ENCODE measurements around the gene TOX2.

TOX2 gene

DNA sequence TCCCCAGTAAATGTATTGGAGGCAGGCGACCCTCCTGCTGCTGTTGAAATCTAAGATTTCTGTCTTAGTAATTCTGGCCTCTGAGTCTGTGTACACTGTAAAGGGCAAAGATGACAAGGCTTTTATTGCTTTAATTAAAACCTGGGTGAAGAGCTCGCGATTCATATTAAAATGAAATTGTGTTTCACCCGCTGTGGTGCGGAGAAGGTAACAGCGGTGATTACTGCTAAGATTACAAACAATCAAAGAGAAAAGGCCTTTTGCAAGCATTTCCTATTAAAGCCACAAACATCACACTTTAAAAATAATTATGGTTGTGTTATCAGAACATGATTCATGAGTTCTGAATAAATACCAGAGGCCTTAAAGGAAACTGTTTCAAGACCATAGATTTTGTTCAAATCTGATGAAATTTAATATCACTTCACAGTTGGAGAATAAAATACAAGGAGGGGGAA, 69.3 kb downstream of the TOX2 start:
- no peaks in the 10 kb centered on the region for H3K4me1 ChIP-seq
- no peaks in the 10 kb centered on the region; the same call in 1 of the 2 replicates for H3K9me3 ChIP-seq
- TF ChIP-seq, protein P1, sequence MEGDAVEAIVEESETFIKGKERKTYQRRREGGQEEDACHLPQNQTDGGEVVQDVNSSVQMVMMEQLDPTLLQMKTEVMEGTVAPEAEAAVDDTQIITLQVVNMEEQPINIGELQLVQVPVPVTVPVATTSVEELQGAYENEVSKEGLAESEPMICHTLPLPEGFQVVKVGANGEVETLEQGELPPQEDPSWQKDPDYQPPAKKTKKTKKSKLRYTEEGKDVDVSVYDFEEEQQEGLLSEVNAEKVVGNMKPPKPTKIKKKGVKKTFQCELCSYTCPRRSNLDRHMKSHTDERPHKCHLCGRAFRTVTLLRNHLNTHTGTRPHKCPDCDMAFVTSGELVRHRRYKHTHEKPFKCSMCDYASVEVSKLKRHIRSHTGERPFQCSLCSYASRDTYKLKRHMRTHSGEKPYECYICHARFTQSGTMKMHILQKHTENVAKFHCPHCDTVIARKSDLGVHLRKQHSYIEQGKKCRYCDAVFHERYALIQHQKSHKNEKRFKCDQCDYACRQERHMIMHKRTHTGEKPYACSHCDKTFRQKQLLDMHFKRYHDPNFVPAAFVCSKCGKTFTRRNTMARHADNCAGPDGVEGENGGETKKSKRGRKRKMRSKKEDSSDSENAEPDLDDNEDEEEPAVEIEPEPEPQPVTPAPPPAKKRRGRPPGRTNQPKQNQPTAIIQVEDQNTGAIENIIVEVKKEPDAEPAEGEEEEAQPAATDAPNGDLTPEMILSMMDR (IDR thresholded peaks at IDR 0.05; ENCODE audit: low read depth, low read length), result no peak
- H3K27me3 ChIP-seq, result no peaks in the 10 kb centered on the region
- DNase-seq, result no peak
- no peak overlapping the region for H3K4me3 ChIP-seq (ENCODE audit: low read depth, low read length)
- no peaks in the 10 kb centered on the region for H3K36me3 ChIP-seq

DNA sequence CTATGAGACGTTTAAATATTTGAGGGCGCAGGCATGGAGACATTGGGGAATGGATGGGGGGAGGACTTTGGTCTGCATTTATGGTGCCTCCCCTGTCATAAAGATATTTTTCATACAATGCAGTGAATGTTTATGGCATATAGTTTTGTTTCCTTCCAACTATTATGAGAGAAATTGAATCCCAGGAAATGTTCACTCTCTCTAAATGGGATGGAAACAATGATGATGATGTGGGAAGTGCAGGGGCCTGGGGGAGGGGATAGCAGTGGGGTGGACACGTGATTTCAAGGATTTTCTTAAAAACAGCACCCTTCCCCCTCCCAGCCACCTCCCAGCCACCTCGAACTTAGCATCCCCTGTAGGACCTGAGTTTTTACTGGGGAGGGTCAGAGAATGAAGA, 69.9 kb downstream of the TOX2 start:
- no peak for DNase-seq
- no peaks in the 10 kb centered on the region; the same call in 1 of the 2 replicates for H3K9me3 ChIP-seq
- no peaks in the 10 kb centered on the region for H3K4me1 ChIP-seq
- no peaks in the 10 kb centered on the region for H3K36me3 ChIP-seq
- no peaks in the 10 kb centered on the region for H3K27me3 ChIP-seq
- TF ChIP-seq, protein P1 (IDR thresholded peaks at IDR 0.05; ENCODE audit: low read depth, low read length), result no peak
- H3K4me3 ChIP-seq (ENCODE audit: low read depth, low read length), result no peak overlapping the region

DNA sequence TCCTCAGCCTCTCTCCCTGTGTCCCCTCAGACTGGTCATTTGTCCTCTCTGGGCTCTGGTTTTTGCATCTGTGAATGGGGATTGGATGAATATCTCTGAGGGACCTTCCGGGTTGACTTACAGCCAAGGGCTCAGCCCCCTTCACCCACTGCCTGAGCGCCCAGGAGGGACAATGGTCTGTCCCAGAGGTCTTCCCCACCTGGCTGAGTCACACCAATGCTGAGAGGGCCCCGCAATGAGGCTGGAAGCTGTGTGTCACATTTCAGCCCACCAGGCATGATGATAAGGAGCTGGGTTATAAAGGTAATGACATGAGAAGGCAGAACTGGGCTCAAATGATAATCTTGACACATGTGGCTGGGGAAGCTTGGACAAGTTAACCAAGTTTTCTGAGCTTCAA, 70.5 kb downstream of the TOX2 start:
- TF ChIP-seq, protein P1 (IDR thresholded peaks at IDR 0.05; ENCODE audit: low read depth, low read length), result no peak
- Histone ChIP-seq H3K27me3 (no peaks in the 10 kb centered on the region), H3K36me3 (no peaks in the 10 kb centered on the region), H3K4me1 (no peaks in the 10 kb centered on the region), H3K9me3 (no peaks in the 10 kb centered on the region; the same call in 1 of the 2 replicates), H3K4me3 (ENCODE audit: low read depth, low read length) (no peak overlapping the region)
- no peak for DNase-seq

DNA sequence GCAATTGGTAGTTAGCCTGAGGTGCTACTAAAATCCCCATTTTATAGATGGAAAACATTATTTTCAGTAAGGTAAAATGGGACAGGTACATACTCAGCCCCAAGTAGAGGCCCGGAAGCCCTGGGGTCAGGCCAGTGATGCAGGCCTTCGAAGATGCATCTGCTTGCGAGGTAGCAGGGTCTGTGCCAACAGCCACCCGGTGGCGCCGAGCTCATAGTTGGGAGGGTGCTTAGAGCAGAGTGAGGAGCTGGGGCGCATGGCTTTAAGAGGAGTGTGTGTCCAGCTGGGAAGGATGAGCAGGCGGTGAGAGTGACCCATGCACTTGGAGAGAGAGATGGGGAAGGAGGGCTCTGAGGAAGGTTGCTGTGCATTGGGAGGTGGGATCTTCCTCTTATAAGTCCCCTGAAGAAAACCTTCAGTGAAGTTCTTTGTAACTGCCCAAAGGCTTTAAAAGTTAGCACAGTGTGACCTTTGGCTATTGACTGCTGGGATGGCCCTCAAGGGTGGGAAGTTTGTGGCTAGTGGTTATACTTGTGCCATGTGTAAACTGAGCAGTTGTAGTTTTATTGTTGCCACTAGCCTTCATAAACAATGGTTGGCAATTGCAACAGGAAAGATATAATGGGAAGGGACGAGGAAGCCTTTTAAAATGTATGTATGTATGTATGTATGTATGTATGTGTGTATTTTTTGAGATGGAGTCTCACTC, 71.1 kb downstream of the TOX2 start:
- Histone ChIP-seq H3K4me1 (no peaks in the 10 kb centered on the region), H3K27me3 (no peaks in the 10 kb centered on the region), H3K36me3 (no peaks in the 10 kb centered on the region), H3K4me3 (ENCODE audit: low read depth, low read length) (no peak overlapping the region), H3K9me3 (no peaks in the 10 kb centered on the region; the same call in 1 of the 2 replicates)
- DNase-seq, result no peak
- TF ChIP-seq, protein P1 (IDR thresholded peaks at IDR 0.05; ENCODE audit: low read depth, low read length), result no peak

DNA sequence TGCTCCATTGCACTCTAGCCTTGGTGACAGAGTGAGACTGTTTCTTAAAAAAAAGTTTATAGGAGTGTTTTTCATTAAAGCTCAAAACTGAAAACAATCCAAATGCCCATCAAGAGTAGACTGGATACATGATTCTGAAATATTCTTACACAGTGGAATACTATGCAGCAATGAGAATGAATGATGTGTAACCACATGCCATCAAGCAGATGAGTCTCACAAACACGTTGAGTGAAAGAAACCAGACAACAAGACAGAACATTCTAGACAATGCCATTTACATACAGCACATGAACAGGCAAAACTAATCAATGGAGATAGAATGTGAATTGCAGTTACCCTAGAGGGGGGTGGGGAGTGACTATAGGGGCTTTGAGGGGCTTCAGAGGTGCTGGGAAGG, 72.4 kb downstream of the TOX2 start:
- no peaks in the 10 kb centered on the region; the same call in 1 of the 2 replicates for H3K9me3 ChIP-seq
- no peaks in the 10 kb centered on the region for H3K4me1 ChIP-seq
- TF ChIP-seq, protein P1 (IDR thresholded peaks at IDR 0.05; ENCODE audit: low read depth, low read length), result no peak
- DNase-seq, result no peak
- H3K27me3 ChIP-seq, result no peaks in the 10 kb centered on the region
- H3K36me3 ChIP-seq, result no peaks in the 10 kb centered on the region
- H3K4me3 ChIP-seq (ENCODE audit: low read depth, low read length), result no peak overlapping the region

DNA sequence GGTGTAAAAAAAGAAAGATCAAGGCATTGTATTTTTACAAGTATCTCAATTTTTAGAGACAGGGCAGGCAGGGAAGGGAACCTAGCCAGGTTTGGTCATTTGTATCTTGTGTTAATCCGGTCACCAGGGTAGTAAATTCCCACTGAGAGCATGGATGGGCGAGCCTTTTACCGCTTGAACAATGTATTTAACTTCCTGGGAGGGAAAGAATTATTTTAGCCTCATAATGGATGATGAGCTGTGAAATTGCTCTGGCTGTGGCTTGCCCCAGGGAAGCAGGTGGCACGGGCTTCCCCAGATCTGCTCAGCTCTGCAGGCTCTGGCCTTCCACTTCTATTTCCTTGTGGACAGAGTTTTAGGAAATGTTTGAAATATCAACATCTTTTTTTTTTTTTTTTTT, 72.9 kb downstream of the TOX2 start:
- Histone ChIP-seq H3K9me3 (no peaks in the 10 kb centered on the region; the same call in 1 of the 2 replicates), H3K27me3 (no peaks in the 10 kb centered on the region), H3K4me1 (no peaks in the 10 kb centered on the region), H3K4me3 (ENCODE audit: low read depth, low read length) (no peak overlapping the region), H3K36me3 (no peaks in the 10 kb centered on the region)
- no peak for DNase-seq
- TF ChIP-seq, protein P1 (IDR thresholded peaks at IDR 0.05; ENCODE audit: low read depth, low read length), result no peak

Measured in BE2C (cell line).